GM12878 (cell line): ENCODE data around the gene GALNT6. TPM values are rescaled to one million over a fixed set of nuclear protein-coding genes. Genes with fewer than 3 reads are reported as not detected.

Experiments
- ATF3 ChIP-seq: IDR thresholded peaks from 2 replicates; pipeline ENCODE4 v1.6.1; 2011; ENCODE audit warnings: low read depth, mild to moderate bottlenecking, low read length, moderate library complexity, borderline replicate concordance; ENCODE audit errors: extremely low read depth
- BCL11A ChIP-seq: IDR thresholded peaks from 2 replicates; pipeline ENCODE4 v1.6.1; 2011; ENCODE audit warnings: low read depth, low read length
- CEBPB ChIP-seq, 2 experiments: fragments of 150-350 bp in 1 of 2; IDR thresholded peaks; 2 replicates each; pipeline ENCODE4 v1.6.1; 2012 to 2014; ENCODE audit warnings: low read depth in 2 of 2, low read length in 2 of 2, borderline replicate concordance in 1 of 2, inconsistent platforms in 1 of 2
- DPF2 ChIP-seq: fragments of 450-650 bp; IDR thresholded peaks from 2 replicates; pipeline ENCODE4 v1.6.1; 2017; ENCODE audit warnings: mild to moderate bottlenecking
- EED ChIP-seq: sonication (generic); IDR thresholded peaks from 2 replicates; pipeline ENCODE4 v1.6.1; 2016; ENCODE audit warnings: antibody characterized with exemption, low read depth
- ELK1 ChIP-seq: IDR thresholded peaks from 2 replicates; pipeline ENCODE4 v1.6.1; 2012; ENCODE audit warnings: low read depth, low read length, improper control_type of control experiment
- EZH2 ChIP-seq: IDR thresholded peaks from 2 replicates; pipeline ENCODE4 v1.6.1; 2012; ENCODE audit warnings: low read depth, mild to moderate bottlenecking, control low read depth, inconsistent platforms, low read length, borderline replicate concordance; ENCODE audit not compliant: control insufficient read depth
- FOXM1 ChIP-seq: IDR thresholded peaks from 2 replicates; pipeline ENCODE4 v1.6.1; 2012; ENCODE audit warnings: low read depth, mild to moderate bottlenecking, inconsistent platforms, low read length, moderate library complexity
- HDGF ChIP-seq: fragments of 450-650 bp; IDR thresholded peaks from 2 replicates; pipeline ENCODE4 v1.6.1; 2016; ENCODE audit warnings: antibody characterized with exemption
- IKZF1 ChIP-seq: fragments of 450-650 bp; conservative IDR thresholded peaks from 2 replicates; pipeline ENCODE4 v1.6.1; 2017; ENCODE audit warnings: antibody characterized with exemption, mild to moderate bottlenecking
- IRF3 ChIP-seq: fragments of 450-650 bp; IDR thresholded peaks from 2 replicates; pipeline ENCODE4 v1.6.1; 2014; ENCODE audit warnings: mild to moderate bottlenecking
- LARP7 ChIP-seq: fragments of 450-650 bp; IDR thresholded peaks from 2 replicates; pipeline ENCODE4 v1.6.1; 2017; ENCODE audit warnings: mild to moderate bottlenecking
- MXI1 ChIP-seq: fragments of 150-350 bp; IDR thresholded peaks from 2 replicates; pipeline ENCODE4 v1.6.1; 2011; ENCODE audit warnings: low read depth, mild to moderate bottlenecking, inconsistent platforms, low read length, improper control_type of control experiment
- NFYB ChIP-seq: IDR thresholded peaks from 2 replicates; pipeline ENCODE4 v1.6.1; 2011; ENCODE audit warnings: low read depth, mild to moderate bottlenecking, low read length, improper control_type of control experiment, moderate library complexity; ENCODE audit not compliant: insufficient read depth
- NR2F1 ChIP-seq: fragments of 450-650 bp; conservative IDR thresholded peaks from 2 replicates; pipeline ENCODE4 v1.6.1; 2017; ENCODE audit warnings: mild to moderate bottlenecking
- PKNOX1 ChIP-seq: fragments of 450-650 bp; IDR thresholded peaks from 2 replicates; pipeline ENCODE4 v1.6.1; 2016; ENCODE audit warnings: mild to moderate bottlenecking
- RAD21 ChIP-seq: IDR thresholded peaks from 2 replicates; pipeline ENCODE4 v1.6.1; 2011; ENCODE audit warnings: mild to moderate bottlenecking, low read depth, low read length, moderate library complexity; ENCODE audit not compliant: insufficient read depth
- SIX5 ChIP-seq: IDR thresholded peaks from 2 replicates; pipeline ENCODE4 v1.6.1; 2011; ENCODE audit warnings: mild to moderate bottlenecking, low read depth, low read length, moderate library complexity; ENCODE audit not compliant: severe bottlenecking
- SMARCA5 ChIP-seq: fragments of 450-650 bp; IDR thresholded peaks from 2 replicates; pipeline ENCODE4 v1.6.1; 2017; ENCODE audit warnings: mild to moderate bottlenecking
- SMC3 ChIP-seq: IDR thresholded peaks from 2 replicates; pipeline ENCODE4 v1.6.1; 2011; ENCODE audit warnings: low read length, improper control_type of control experiment, borderline replicate concordance
- USF2 ChIP-seq: IDR thresholded peaks from 2 replicates; pipeline ENCODE4 v1.6.1; 2011; ENCODE audit warnings: low read depth, low read length, improper control_type of control experiment, borderline replicate concordance
- YY1 ChIP-seq: IDR thresholded peaks from 2 replicates; pipeline ENCODE4 v1.6.1; 2011; ENCODE audit warnings: low read depth, mild to moderate bottlenecking, low read length
- ZNF274 ChIP-seq: IDR thresholded peaks from one replicate; pipeline ENCODE4 v1.8.0; 2011; ENCODE audit not compliant: insufficient read length, insufficient read depth
- polyA plus RNA-seq, 11 experiments: library from polyadenylated mRNA; depleted of rRNA in 4 of 11; unstranded in 6 of 11; stranded (reverse) in 5 of 11; fragments of >200 nt; fragmentation: Nextera tagmentation in 4 of 11; fragmentation: Illumina TruSeq in 1 of 11; extraction: Ambion mirVana in 4 of 11; extraction: Trizol in 1 of 11; gene quantifications; 1 replicate in 1 of 11; 2 replicates in 10 of 11; pipeline versions ENCODE4 v1.2.1 to v1.2.3, GENCODE V29; 2011 to 2016; ENCODE audit warnings: inconsistent platforms in 2 of 11, missing spikeins in 2 of 11, low read depth in 1 of 11
- total RNA-seq, 4 experiments: library from RNA; depleted of rRNA in 3 of 4; stranded (reverse); fragments of >200 nt in 3 of 4; fragmentation: Illumina TruSeq in 1 of 4; extraction: Trizol in 1 of 4; gene quantifications; 2 replicates each; pipeline versions ENCODE4 v1.2.1 to v1.2.3, GENCODE V29; 2013 to 2021

Gene GALNT6
- total and polyA plus RNA-seq, 10 of the 15 experiments (the other 5 are each of a cell fraction or from before 2014, with no cell fraction given): 6.6 to 40.4 (median 23.7) TPM

- peak; percentile 67 for TF ChIP-seq SMC3
- peak; percentile 13; the same call in 1 of the 2 replicates for TF ChIP-seq DPF2
- peak; percentile 36 for TF ChIP-seq NR2F1
- peak; percentile 74 for TF ChIP-seq RAD21
- TF ChIP-seq BCL11A: no peak
- TF ChIP-seq CEBPB (IDR thresholded peaks at IDR 0.05; ENCODE audit: borderline replicate concordance in 1 of 2, low read depth in 2 of 2, low read length in 2 of 2): no peak
- TF ChIP-seq IKZF1: peak; percentile 54; the same call in 1 of the 2 replicates
- TF ChIP-seq SIX5: no peak
- TF ChIP-seq ZNF274: no peak
- no peak for TF ChIP-seq ATF3
- 0 out of 2 replicates have a peak, but pooled peaks have one; percentile 33 for TF ChIP-seq SMARCA5
- no peak for TF ChIP-seq FOXM1
- TF ChIP-seq HDGF: no peak
- TF ChIP-seq NFYB: peak; percentile 94
- peak; percentile 59; the same call in 1 of the 2 replicates for TF ChIP-seq LARP7
- no peak for TF ChIP-seq ELK1
- TF ChIP-seq EED: peak; percentile 57; the same call in 1 of the 2 replicates
- TF ChIP-seq MXI1: no peak
- no peak for TF ChIP-seq USF2
- no peak for TF ChIP-seq IRF3
- peak; percentile 60; the same call in 1 of the 2 replicates for TF ChIP-seq YY1
- no peak for TF ChIP-seq EZH2
- TF ChIP-seq PKNOX1: peak; percentile 60
Observed at GRCh38 chr12:51424662-51425539, 33.7 kb upstream of the GALNT6 start, which contains the start of gene SLC4A8 (continued).
